Measurements from ENCODE around the gene STPG3.
A peak's percentile ranks its signal among the peaks of the same experiment; 100 is the strongest.

The STPG3 gene

DNA sequence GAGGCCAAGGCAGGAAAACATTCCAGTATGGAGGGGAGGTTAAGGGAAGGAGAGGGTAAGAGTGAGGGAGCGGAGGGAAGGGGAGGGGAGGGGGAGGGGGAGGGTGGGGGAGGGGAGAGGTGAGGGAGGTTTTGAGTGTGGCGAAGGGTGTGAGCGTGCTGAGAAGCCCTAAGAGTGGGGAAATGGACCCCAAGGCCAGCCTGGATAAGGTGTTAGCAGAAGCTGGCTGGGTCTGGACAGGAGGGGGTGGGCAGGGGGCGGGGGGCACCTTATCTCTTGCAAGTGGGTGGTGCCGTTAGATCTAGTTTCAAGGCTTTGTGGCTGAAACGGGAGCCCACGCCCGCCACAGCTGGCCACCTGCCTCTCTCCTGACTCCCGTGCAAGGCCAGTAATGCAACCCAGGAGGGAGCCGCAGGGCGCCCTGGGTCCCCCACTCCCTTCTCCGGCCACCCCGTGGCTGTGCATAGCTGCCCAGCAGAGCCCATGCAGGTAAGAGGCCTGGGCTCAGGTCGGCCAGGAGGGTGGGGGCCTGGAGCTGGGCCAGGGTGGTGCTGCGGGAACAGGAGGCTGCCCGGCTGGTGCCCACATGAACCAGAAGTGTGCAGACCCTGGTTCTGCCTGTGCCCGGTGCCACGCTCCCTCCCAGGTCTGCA lies 23.1 kb upstream of the STPG3 start:
- Histone ChIP-seq H3K4me1 (ENCODE audit: control insufficient read depth in 1 of 2, insufficient read depth in 2 of 2, low read length in 2 of 2) (peaks cover 32 to 63% of the 10 kb centered on the region in 2 donors), H3K9me3 (ENCODE audit: control insufficient read depth in 1 of 2, low read length in 2 of 2) (no peaks in the 10 kb centered on the region), H3K27ac (ENCODE audit: low read depth, low read length) (no peak overlapping the region), H3K4me3 (ENCODE audit: low read depth in 1 of 2, low read length in 2 of 2) (no peak overlapping the region), H3K36me3 (ENCODE audit: control insufficient read depth in 1 of 2, insufficient read depth in 2 of 2, low read length in 2 of 2) (no peaks in the 10 kb centered on the region), H3K27me3 (ENCODE audit: control insufficient read depth in 1 of 2, insufficient read depth in 2 of 2, low read length in 2 of 2) (peaks cover 11 to 20% of the 10 kb centered on the region in 2 donors), H3K9ac (ENCODE audit: low read depth in 1 of 2, low read length in 2 of 2) (no peak overlapping the region)

- no peak overlapping the region for H3K9ac ChIP-seq (ENCODE audit: low read depth in 1 of 2, low read length in 2 of 2)
- H3K27me3 ChIP-seq (ENCODE audit: control insufficient read depth in 1 of 2, insufficient read depth in 2 of 2, low read length in 2 of 2) = peaks cover 11 to 25% of the 10 kb centered on the region in 2 donors
- no peak overlapping the region for H3K4me3 ChIP-seq (ENCODE audit: low read depth in 1 of 2, low read length in 2 of 2)
- no peak overlapping the region for H3K27ac ChIP-seq (ENCODE audit: low read depth, low read length)
- H3K4me1 ChIP-seq (ENCODE audit: control insufficient read depth in 1 of 2, insufficient read depth in 2 of 2, low read length in 2 of 2) = peaks cover 30 to 61% of the 10 kb centered on the region in 2 donors
- no peaks in the 10 kb centered on the region for H3K36me3 ChIP-seq (ENCODE audit: control insufficient read depth in 1 of 2, insufficient read depth in 2 of 2, low read length in 2 of 2)
- no peaks in the 10 kb centered on the region for H3K9me3 ChIP-seq (ENCODE audit: control insufficient read depth in 1 of 2, low read length in 2 of 2)
Measured at GRCh38 chr9:137228506-137228967, 22.5 kb upstream of the STPG3 start.

GRCh38 chr9:137228968-137229896 lies 21.9 kb upstream of the STPG3 start:
- Histone ChIP-seq H3K27me3 (ENCODE audit: control insufficient read depth in 1 of 2, insufficient read depth in 2 of 2, low read length in 2 of 2) (peaks cover 12 to 28% of the 10 kb centered on the region in 2 donors), H3K9ac (ENCODE audit: low read depth in 1 of 2, low read length in 2 of 2) (no peak overlapping the region), H3K4me1 (ENCODE audit: control insufficient read depth in 1 of 2, insufficient read depth in 2 of 2, low read length in 2 of 2) (peaks cover 30 to 54% of the 10 kb centered on the region in 2 donors)

DNA sequence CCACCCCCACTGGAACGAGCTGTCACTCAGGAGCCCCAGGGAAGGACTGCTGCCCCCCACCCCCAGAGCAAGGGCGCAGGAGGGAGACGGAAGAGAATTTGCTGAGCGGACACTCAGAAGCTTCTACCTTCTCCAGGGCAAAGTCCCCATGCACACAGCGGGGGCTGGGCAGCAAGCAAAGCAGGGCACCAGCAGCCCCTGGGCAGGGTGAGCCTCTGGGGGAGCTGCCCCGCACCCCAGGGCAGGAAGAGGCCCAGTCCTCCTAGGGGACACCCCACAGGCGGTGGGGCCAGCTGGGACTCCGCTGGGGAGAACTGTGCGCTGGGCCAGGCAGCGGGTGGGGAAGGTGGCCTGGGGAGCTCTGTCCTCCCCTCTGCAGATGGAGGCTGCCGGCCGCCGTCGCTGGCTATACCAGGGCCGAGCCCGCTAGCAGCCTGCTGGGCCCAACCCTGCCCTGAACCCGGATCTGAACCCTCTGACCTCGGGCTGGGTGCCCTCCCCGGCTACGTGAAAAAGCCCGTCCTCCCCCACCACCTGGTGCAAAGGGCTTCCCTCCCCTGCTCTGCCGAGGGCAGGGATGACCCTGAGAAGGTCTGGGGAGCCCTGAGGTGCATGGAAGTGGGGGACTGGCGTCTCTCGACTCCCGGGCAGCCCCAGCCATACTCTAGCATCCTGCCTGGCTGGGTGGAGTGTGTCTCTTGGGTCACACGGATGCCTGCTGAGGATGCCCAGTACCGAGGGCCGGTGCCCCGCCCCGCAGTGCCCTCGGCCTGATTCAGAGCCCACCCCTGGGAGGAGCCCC lies 21.0 kb upstream of the STPG3 start:
- Histone ChIP-seq H3K9me3 (ENCODE audit: control insufficient read depth in 1 of 2, low read length in 2 of 2) (no peaks in the 10 kb centered on the region), H3K9ac (ENCODE audit: low read depth in 1 of 2, low read length in 2 of 2) (no peak overlapping the region), H3K27me3 (ENCODE audit: control insufficient read depth in 1 of 2, insufficient read depth in 2 of 2, low read length in 2 of 2) (peaks cover 21 to 37% of the 10 kb centered on the region in 2 donors), H3K27ac (ENCODE audit: low read depth, low read length) (peak overlapping the region; percentile 3), H3K4me1 (ENCODE audit: control insufficient read depth in 1 of 2, insufficient read depth in 2 of 2, low read length in 2 of 2) (peaks cover 30 to 46% of the 10 kb centered on the region in 2 donors), H3K4me3 (ENCODE audit: low read depth in 1 of 2, low read length in 2 of 2) (no peak overlapping the region), H3K36me3 (ENCODE audit: control insufficient read depth in 1 of 2, insufficient read depth in 2 of 2, low read length in 2 of 2) (no peaks in the 10 kb centered on the region)

More at GRCh38 chr9:137228968-137229896, 21.9 kb upstream of the STPG3 start:
- peak overlapping the region; percentile 3 for H3K27ac ChIP-seq (ENCODE audit: low read depth, low read length)
- H3K36me3 ChIP-seq (ENCODE audit: control insufficient read depth in 1 of 2, insufficient read depth in 2 of 2, low read length in 2 of 2) = no peaks in the 10 kb centered on the region
- H3K4me3 ChIP-seq (ENCODE audit: low read depth in 1 of 2, low read length in 2 of 2) = no peak overlapping the region
- no peaks in the 10 kb centered on the region for H3K9me3 ChIP-seq (ENCODE audit: control insufficient read depth in 1 of 2, low read length in 2 of 2)

DNA sequence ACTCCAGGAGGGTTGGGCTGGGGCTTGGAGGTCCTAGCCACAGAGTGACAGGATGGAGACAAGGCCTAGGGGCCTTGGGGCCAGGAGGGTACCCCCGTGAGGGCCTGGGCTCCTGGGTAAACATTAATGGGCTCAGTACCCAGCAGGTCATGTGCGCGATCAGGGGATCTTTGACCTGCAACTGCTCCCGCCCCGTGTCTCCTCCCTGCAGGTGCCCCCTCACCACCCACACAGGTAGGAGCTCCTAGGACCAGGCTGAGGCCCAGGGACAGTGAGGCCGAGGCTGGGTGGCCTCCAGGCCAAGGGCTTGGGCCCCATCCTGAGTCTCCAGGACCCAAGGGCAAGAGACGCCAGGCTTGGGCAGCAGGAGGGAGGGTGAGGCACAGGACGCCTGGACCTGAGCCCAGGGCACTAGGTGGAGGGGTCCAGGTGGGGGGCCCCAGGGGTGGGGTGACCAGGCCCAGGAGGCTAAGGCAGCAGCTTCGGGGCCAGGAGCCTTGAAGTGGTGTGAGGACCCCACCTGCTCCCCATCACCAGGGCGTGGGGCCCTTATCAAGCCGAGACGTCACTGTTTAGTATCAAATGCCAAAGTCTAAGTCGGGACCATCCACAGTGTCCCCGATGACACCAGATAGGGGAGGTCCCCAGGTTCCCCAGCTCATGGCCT lies 20.2 kb upstream of the STPG3 start, which contains the start of gene SLC34A3:
TSS of gene SLC34A3 (plus strand) at position 197 of the 667 bp plus-strand sequence. CDS start 802 bp downstream, outside the sequence.
- Histone ChIP-seq H3K36me3 (ENCODE audit: control insufficient read depth in 1 of 2, insufficient read depth in 2 of 2, low read length in 2 of 2) (no peaks in the 10 kb centered on the region), H3K4me1 (ENCODE audit: control insufficient read depth in 1 of 2, insufficient read depth in 2 of 2, low read length in 2 of 2) (peaks cover 31 to 48% of the 10 kb centered on the region in 2 donors), H3K27ac (ENCODE audit: low read depth, low read length) (peak within 1 kb of the TSS; percentile 3), H3K9me3 (ENCODE audit: control insufficient read depth in 1 of 2, low read length in 2 of 2) (no peaks in the 10 kb centered on the region), H3K9ac (ENCODE audit: low read depth in 1 of 2, low read length in 2 of 2) (no peak within 1 kb of the TSS), H3K27me3 (ENCODE audit: control insufficient read depth in 1 of 2, insufficient read depth in 2 of 2, low read length in 2 of 2) (peaks cover 21 to 39% of the 10 kb centered on the region in 2 donors), H3K4me3 (ENCODE audit: low read depth in 1 of 2, low read length in 2 of 2) (no peak within 1 kb of the TSS)

GRCh38 chr9:137231372-137232039 lies 19.6 kb upstream of the STPG3 start:
- Histone ChIP-seq H3K27ac (ENCODE audit: low read depth, low read length) (no peak overlapping the region), H3K4me1 (ENCODE audit: control insufficient read depth in 1 of 2, insufficient read depth in 2 of 2, low read length in 2 of 2) (peaks cover 36 to 54% of the 10 kb centered on the region in 2 donors), H3K9me3 (ENCODE audit: control insufficient read depth in 1 of 2, low read length in 2 of 2) (no peaks in the 10 kb centered on the region), H3K9ac (ENCODE audit: low read depth in 1 of 2, low read length in 2 of 2) (no peak overlapping the region), H3K36me3 (ENCODE audit: control insufficient read depth in 1 of 2, insufficient read depth in 2 of 2, low read length in 2 of 2) (no peaks in the 10 kb centered on the region), H3K4me3 (ENCODE audit: low read depth in 1 of 2, low read length in 2 of 2) (no peak overlapping the region), H3K27me3 (ENCODE audit: control insufficient read depth in 1 of 2, insufficient read depth in 2 of 2, low read length in 2 of 2) (peaks cover 21 to 39% of the 10 kb centered on the region in 2 donors)

GRCh38 chr9:137232101-137232500 lies 19.0 kb upstream of the STPG3 start:
- Histone ChIP-seq H3K9ac (ENCODE audit: low read depth in 1 of 2, low read length in 2 of 2) (no peak overlapping the region), H3K9me3 (ENCODE audit: control insufficient read depth in 1 of 2, low read length in 2 of 2) (no peaks in the 10 kb centered on the region), H3K36me3 (ENCODE audit: control insufficient read depth in 1 of 2, insufficient read depth in 2 of 2, low read length in 2 of 2) (no peaks in the 10 kb centered on the region), H3K4me1 (ENCODE audit: control insufficient read depth in 1 of 2, insufficient read depth in 2 of 2, low read length in 2 of 2) (peaks cover 39 to 57% of the 10 kb centered on the region in 2 donors), H3K27ac (ENCODE audit: low read depth, low read length) (no peak overlapping the region), H3K27me3 (ENCODE audit: control insufficient read depth in 1 of 2, insufficient read depth in 2 of 2, low read length in 2 of 2) (peaks cover 21 to 39% of the 10 kb centered on the region in 2 donors), H3K4me3 (ENCODE audit: low read depth in 1 of 2, low read length in 2 of 2) (no peak overlapping the region)

GRCh38 chr9:137232510-137232909 lies 18.6 kb upstream of the STPG3 start:
- H3K36me3 ChIP-seq (ENCODE audit: control insufficient read depth in 1 of 2, insufficient read depth in 2 of 2, low read length in 2 of 2) = no peaks in the 10 kb centered on the region
- peaks cover 21 to 39% of the 10 kb centered on the region in 2 donors for H3K27me3 ChIP-seq (ENCODE audit: control insufficient read depth in 1 of 2, insufficient read depth in 2 of 2, low read length in 2 of 2)
- H3K27ac ChIP-seq (ENCODE audit: low read depth, low read length) = no peak overlapping the region
- H3K4me1 ChIP-seq (ENCODE audit: control insufficient read depth in 1 of 2, insufficient read depth in 2 of 2, low read length in 2 of 2) = peaks cover 39 to 57% of the 10 kb centered on the region in 2 donors
- no peaks in the 10 kb centered on the region for H3K9me3 ChIP-seq (ENCODE audit: control insufficient read depth in 1 of 2, low read length in 2 of 2)
- H3K4me3 ChIP-seq (ENCODE audit: low read depth in 1 of 2, low read length in 2 of 2) = no peak overlapping the region
- no peak overlapping the region for H3K9ac ChIP-seq (ENCODE audit: low read depth in 1 of 2, low read length in 2 of 2)
